Breast epithelium (tissue), 4 donors: ENCODE data around the gene MLH1. TPM values are rescaled to one million over a fixed set of nuclear protein-coding genes. Genes with fewer than 3 reads are reported as not detected.
"Not testable (repeated sequence)": the region's sequence is repeated elsewhere in the genome, so short reads cannot be mapped to it uniquely, and the experiment has no call there.

Source experiments
- DNase-seq, 2 donors: peaks; one replicate each; pipeline ENCODE4 v3.0.0-alpha.2; 2019; ENCODE audit warnings: low spot score in 2 of 2
- H3K27ac ChIP-seq, 2 donors: fragments of 200-600 bp; sonication (generic) in 1 of 2; one replicate each; pipeline ENCODE4 v1.5.1; 2016 to 2019; ENCODE audit warnings: mild to moderate bottlenecking in 1 of 2
- H3K27me3 ChIP-seq, 2 donors: fragments of 200-600 bp; sonication (generic) in 1 of 2; one replicate each; pipeline versions ENCODE4 v1.5.1 to v1.6.0; 2017 to 2019; ENCODE audit warnings: control low read depth in 1 of 2, mild to moderate bottlenecking in 1 of 2
- H3K36me3 ChIP-seq: fragments of 200-600 bp; one replicate; pipeline ENCODE4 v1.5.1; 2019
- H3K4me1 ChIP-seq, 2 donors: fragments of 200-600 bp; sonication (generic); one replicate each; pipeline ENCODE4 v1.5.1; 2016 to 2019; ENCODE audit warnings: control low read depth in 1 of 2
- H3K4me3 ChIP-seq, 3 donors: fragments of 200-600 bp; sonication (generic); 1 replicate in 2 of 3; 2 replicates in 1 of 3; pipeline ENCODE4 v1.5.1; 2016 to 2019; ENCODE audit warnings: mild to moderate bottlenecking in 3 of 3, moderate library complexity in 2 of 3
- H3K9me3 ChIP-seq, 2 donors: fragments of 200-600 bp; sonication (generic) in 1 of 2; one replicate each; pipeline ENCODE4 v1.5.1; 2016 to 2019; ENCODE audit warnings: control low read depth in 1 of 2
- CTCF ChIP-seq, 3 donors: fragments of 450-650 bp; IDR thresholded peaks; one replicate each; pipeline ENCODE4 v1.5.1; 2016 to 2017; ENCODE audit warnings: antibody characterized with exemption in 3 of 3, mild to moderate bottlenecking in 3 of 3, moderate library complexity in 3 of 3
- POLR2A ChIP-seq: fragments of 450-650 bp; IDR thresholded peaks from one replicate; pipeline ENCODE4 v1.6.1; 2016; ENCODE audit warnings: antibody characterized with exemption, mild to moderate bottlenecking, moderate library complexity
- POLR2AphosphoS5 ChIP-seq, 3 donors: sonication (generic); formaldehyde crosslinking; IDR thresholded peaks; one replicate each; pipeline ENCODE4 v1.6.1; 2017; ENCODE audit warnings: antibody characterized with exemption in 3 of 3
- intact Hi-C: fragments of 100-400 bp; cut with DNase I; formaldehyde crosslinking; loops from one replicate; pipeline ENCODE4 v1.15.1; 2023; ENCODE audit warnings: low total_unique reads
- total RNA-seq, 3 donors: library from RNA; depleted of rRNA; stranded (reverse); fragments of >200 nt; gene quantifications; one replicate each; pipeline ENCODE4 v1.1.0, GENCODE V29; 2016

The MLH1 gene
- total RNA-seq, 3 donors from 2014 or later: 31.2 to 54.4 (median 48.4) TPM

- intact Hi-C loops: no loop called here
- no peaks in the 10 kb centered on the region for H3K4me1 ChIP-seq
- no peak for TF ChIP-seq POLR2A
- H3K27me3 ChIP-seq: no peaks in the 10 kb centered on the region
- DNase-seq: no peak
- H3K4me3 ChIP-seq: no peak overlapping the region
- peaks cover 5% of the 10 kb centered on the region for H3K36me3 ChIP-seq
- no peaks in the 10 kb centered on the region for H3K9me3 ChIP-seq
- H3K27ac ChIP-seq: peak overlapping the region; percentile 34 to 36
Measured at GRCh38 chr3:37054370-37054769, 61.1 kb downstream of the MLH1 start.

GRCh38 chr3:37055077-37055476 lies 61.8 kb downstream of the MLH1 start:
- DNase-seq, H3K9me3 ChIP-seq, H3K36me3 ChIP-seq, H3K27me3 ChIP-seq, intact Hi-C loops, H3K4me3 ChIP-seq, H3K4me1 ChIP-seq: not testable (repeated sequence)
- peak overlapping the region in 1 of 2 donors; percentile 36 for H3K27ac ChIP-seq

- DNase-seq: no peak
- no peak for TF ChIP-seq POLR2AphosphoS5 (IDR thresholded peaks at IDR 0.05)
- no peak for TF ChIP-seq CTCF (IDR thresholded peaks at IDR 0.05)
- TF ChIP-seq POLR2A: no peak
- no peak overlapping the region for H3K4me3 ChIP-seq
- no peaks in the 10 kb centered on the region for H3K27me3 ChIP-seq
- intact Hi-C loops: no loop called here
- H3K4me1 ChIP-seq: no peaks in the 10 kb centered on the region
- H3K36me3 ChIP-seq: peaks cover 5% of the 10 kb centered on the region
- H3K9me3 ChIP-seq: no peaks in the 10 kb centered on the region
- H3K27ac ChIP-seq: no peak overlapping the region
Measured at GRCh38 chr3:37056826-37057225, 63.5 kb downstream of the MLH1 start.

GRCh38 chr3:37058117-37058516 lies 64.8 kb downstream of the MLH1 start:
- no peaks in the 10 kb centered on the region for H3K4me1 ChIP-seq
- no peak for TF ChIP-seq POLR2AphosphoS5 (IDR thresholded peaks at IDR 0.05)
- TF ChIP-seq CTCF (IDR thresholded peaks at IDR 0.05): no peak
- TF ChIP-seq POLR2A: no peak
- H3K9me3 ChIP-seq: no peaks in the 10 kb centered on the region
- H3K36me3 ChIP-seq: no peaks in the 10 kb centered on the region
- H3K4me3 ChIP-seq: no peak overlapping the region
- no peaks in the 10 kb centered on the region for H3K27me3 ChIP-seq
- intact Hi-C loops: no loop called here
- no peak overlapping the region for H3K27ac ChIP-seq
- DNase-seq: no peak

GRCh38 chr3:37064747-37065146 lies 71.4 kb downstream of the MLH1 start:
- H3K4me3 ChIP-seq: no peak overlapping the region
- H3K4me1 ChIP-seq: no peaks in the 10 kb centered on the region
- no peak for TF ChIP-seq CTCF (IDR thresholded peaks at IDR 0.05)
- TF ChIP-seq POLR2AphosphoS5 (IDR thresholded peaks at IDR 0.05): no peak
- no peaks in the 10 kb centered on the region for H3K36me3 ChIP-seq
- no peaks in the 10 kb centered on the region for H3K9me3 ChIP-seq
- intact Hi-C loops: no loop called here
- no peaks in the 10 kb centered on the region for H3K27me3 ChIP-seq
- no peak for DNase-seq
- no peak overlapping the region for H3K27ac ChIP-seq

GRCh38 chr3:37067577-37067976 lies 74.3 kb downstream of the MLH1 start:
- Histone ChIP-seq H3K4me3 (no peak overlapping the region), H3K36me3 (no peaks in the 10 kb centered on the region), H3K27ac (no peak overlapping the region), H3K9me3 (no peaks in the 10 kb centered on the region), H3K4me1 (no peaks in the 10 kb centered on the region), H3K27me3 (no peaks in the 10 kb centered on the region)
- DNase-seq: no peak
- TF ChIP-seq CTCF (IDR thresholded peaks at IDR 0.05) (no peak), POLR2A (no peak), POLR2AphosphoS5 (IDR thresholded peaks at IDR 0.05) (no peak)
- intact Hi-C loops: no loop called here
